IMR-90 (cell line): Measurements from ENCODE around the gene C1QTNF9B.

ENCODE experiments used
- BHLHE40 ChIP-seq: fragments of 150-350 bp; IDR thresholded peaks from 2 replicates; pipeline ENCODE4 v1.6.1; 2016; ENCODE audit warnings: mild to moderate bottlenecking, low read depth, low read length
- CTCF ChIP-seq: conservative IDR thresholded peaks from 2 replicates; pipeline ENCODE4 v1.5.1; 2012; ENCODE audit warnings: mild to moderate bottlenecking, low read depth, low read length, improper control_type of control experiment
- POLR2A ChIP-seq: IDR thresholded peaks from 2 replicates; pipeline ENCODE4 v1.6.1; 2012; ENCODE audit warnings: mild to moderate bottlenecking, low read depth, low read length
- RAD21 ChIP-seq: IDR thresholded peaks from 2 replicates; pipeline ENCODE4 v1.6.1; 2012; ENCODE audit warnings: low read length, improper control_type of control experiment
- SMC3 ChIP-seq: fragments of 150-350 bp; IDR thresholded peaks from 2 replicates; pipeline ENCODE4 v1.6.1; 2016; ENCODE audit warnings: low read depth, mild to moderate bottlenecking, antibody characterized with exemption, low read length, moderate library complexity
- TF ChIP-seq, protein P1 (sequence below): fragments of 150-350 bp; IDR thresholded peaks from 2 replicates; pipeline ENCODE4 v1.6.1; 2017; ENCODE audit warnings: mild to moderate bottlenecking, antibody characterized with exemption, low read length, low read depth

DNA sequence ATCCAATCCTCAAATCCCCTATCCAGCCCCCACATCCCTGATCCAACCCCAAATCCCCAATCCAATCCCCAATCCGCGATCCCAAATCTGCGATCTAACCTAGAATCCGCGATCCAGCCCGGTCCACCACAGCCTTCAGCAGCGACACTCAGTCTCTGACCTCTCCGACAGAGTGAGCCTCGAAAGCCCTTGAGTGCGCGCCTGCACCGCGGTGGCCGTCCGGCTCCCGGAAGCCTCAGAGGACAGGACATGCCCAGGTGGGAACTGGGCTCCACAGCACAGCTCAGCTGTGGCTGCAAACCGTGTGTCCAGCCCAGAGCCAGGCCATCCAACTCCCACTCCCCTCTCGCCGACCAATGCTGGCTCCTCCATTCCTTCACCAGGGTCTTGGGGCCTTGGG, 48.8 kb upstream of the C1QTNF9B start:
- no peak for TF ChIP-seq CTCF
- no peak for TF ChIP-seq POLR2A
- TF ChIP-seq, protein P1, sequence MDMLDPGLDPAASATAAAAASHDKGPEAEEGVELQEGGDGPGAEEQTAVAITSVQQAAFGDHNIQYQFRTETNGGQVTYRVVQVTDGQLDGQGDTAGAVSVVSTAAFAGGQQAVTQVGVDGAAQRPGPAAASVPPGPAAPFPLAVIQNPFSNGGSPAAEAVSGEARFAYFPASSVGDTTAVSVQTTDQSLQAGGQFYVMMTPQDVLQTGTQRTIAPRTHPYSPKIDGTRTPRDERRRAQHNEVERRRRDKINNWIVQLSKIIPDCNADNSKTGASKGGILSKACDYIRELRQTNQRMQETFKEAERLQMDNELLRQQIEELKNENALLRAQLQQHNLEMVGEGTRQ: no peak
- no peak for TF ChIP-seq BHLHE40
- no peak for TF ChIP-seq SMC3
- TF ChIP-seq RAD21: no peak
